Measurements from ENCODE around the gene CLCA2.

The CLCA2 gene

DNA sequence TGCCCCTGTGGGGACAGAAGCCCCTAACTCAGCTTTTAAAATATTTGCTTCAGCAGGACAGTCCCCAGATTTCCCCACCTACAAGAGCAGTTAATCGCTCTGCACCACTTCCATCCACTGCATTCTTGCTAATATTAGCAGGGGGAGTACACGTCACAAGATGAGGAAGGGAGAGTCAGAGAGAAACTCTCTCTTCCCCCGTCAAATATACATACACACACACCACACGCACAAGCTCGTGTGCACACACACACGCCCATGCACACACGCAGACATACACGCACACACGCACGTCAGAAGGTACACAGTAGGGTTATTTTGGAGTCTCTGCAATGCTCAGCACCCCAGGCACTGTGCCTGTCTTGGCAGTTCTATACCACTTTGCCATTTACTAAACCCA, 46.9 kb downstream of the CLCA2 start:
- H3K4me1 ChIP-seq (ENCODE audit: control extremely low read depth in 1 of 4, control insufficient read depth in 4 of 4, insufficient read depth in 4 of 4, low read length in 3 of 4) = peaks cover 0 to 16% (median 4%) of the 10 kb centered on the region in 4 experiments
- DNase-seq = no peak
- H3K9me3 ChIP-seq (ENCODE audit: control extremely low read depth in 1 of 5, control insufficient read depth in 4 of 5, insufficient read depth in 2 of 5, low read depth in 1 of 5, low read length in 4 of 5) = no peaks in the 10 kb centered on the region
- H3K4me3 ChIP-seq (ENCODE audit: control insufficient read depth in 1 of 7, extremely low read depth in 1 of 7, insufficient read depth in 4 of 7, low read depth in 2 of 7, low read length in 6 of 7) = no peak overlapping the region
- whole genome bisulfite sequencing (ENCODE audit: insufficient coverage) = 98% methylated on average over 6 of the region's 10 CpGs
- H3K27me3 ChIP-seq (replicated peaks in 2 of 5; ENCODE audit: control insufficient read depth in 4 of 5, insufficient read depth in 5 of 5, low read length in 4 of 5) = no peaks in the 10 kb centered on the region
- no peaks in the 10 kb centered on the region for H3K36me3 ChIP-seq (ENCODE audit: control insufficient read depth in 4 of 4, insufficient read depth in 4 of 4, low read length in 3 of 4)
- CTCF ChIA-PET = no interaction called here
- no peak overlapping the region for H3K27ac ChIP-seq (ENCODE audit: insufficient read depth in 1 of 2, low read depth in 1 of 2, low read length in 2 of 2, poor library complexity in 1 of 2, severe bottlenecking in 2 of 2)
- POLR2A ChIA-PET = no interaction called here

DNA sequence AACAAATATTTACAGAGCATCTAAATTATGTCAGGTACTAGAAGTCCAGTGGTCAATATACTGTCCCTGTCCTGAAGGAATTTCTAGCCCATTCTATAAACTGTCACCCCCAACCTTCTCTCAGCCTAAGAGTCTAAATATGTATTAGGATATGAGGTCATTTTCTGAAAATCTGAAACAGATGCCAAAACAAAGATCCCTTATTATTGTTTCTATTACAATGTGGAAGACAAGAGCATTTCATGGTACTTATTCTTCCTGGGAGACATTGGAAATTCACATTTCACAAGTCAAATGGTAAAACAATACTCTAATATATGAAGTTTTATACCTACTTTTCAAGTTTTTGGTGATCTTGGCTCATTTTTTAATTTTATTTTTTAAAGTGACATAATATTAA, 47.3 kb downstream of the CLCA2 start:
- H3K9me3 ChIP-seq (ENCODE audit: control extremely low read depth in 1 of 5, control insufficient read depth in 4 of 5, insufficient read depth in 2 of 5, low read depth in 1 of 5, low read length in 4 of 5) = no peaks in the 10 kb centered on the region
- H3K36me3 ChIP-seq (ENCODE audit: control insufficient read depth in 4 of 4, insufficient read depth in 4 of 4, low read length in 3 of 4) = no peaks in the 10 kb centered on the region
- no peak for DNase-seq
- ChIA-PET POLR2A (no interaction called here), CTCF (interaction anchor here (2.9 to 4.6 kb wide), 3 partner anchors 13 to 33 kb away, joined by 13 to 16 read pairs (median 14); no protein-coding TSS in a partner anchor)
- H3K4me1 ChIP-seq (ENCODE audit: control extremely low read depth in 1 of 4, control insufficient read depth in 4 of 4, insufficient read depth in 4 of 4, low read length in 3 of 4) = peaks cover 0 to 12% (median 4%) of the 10 kb centered on the region in 4 experiments
- no peaks in the 10 kb centered on the region for H3K27me3 ChIP-seq (replicated peaks in 2 of 5; ENCODE audit: control insufficient read depth in 4 of 5, insufficient read depth in 5 of 5, low read length in 4 of 5)
- H3K4me3 ChIP-seq (ENCODE audit: control insufficient read depth in 1 of 7, extremely low read depth in 1 of 7, insufficient read depth in 4 of 7, low read depth in 2 of 7, low read length in 6 of 7) = no peak overlapping the region
- H3K27ac ChIP-seq (ENCODE audit: insufficient read depth in 1 of 2, low read depth in 1 of 2, low read length in 2 of 2, poor library complexity in 1 of 2, severe bottlenecking in 2 of 2) = no peak overlapping the region

DNA sequence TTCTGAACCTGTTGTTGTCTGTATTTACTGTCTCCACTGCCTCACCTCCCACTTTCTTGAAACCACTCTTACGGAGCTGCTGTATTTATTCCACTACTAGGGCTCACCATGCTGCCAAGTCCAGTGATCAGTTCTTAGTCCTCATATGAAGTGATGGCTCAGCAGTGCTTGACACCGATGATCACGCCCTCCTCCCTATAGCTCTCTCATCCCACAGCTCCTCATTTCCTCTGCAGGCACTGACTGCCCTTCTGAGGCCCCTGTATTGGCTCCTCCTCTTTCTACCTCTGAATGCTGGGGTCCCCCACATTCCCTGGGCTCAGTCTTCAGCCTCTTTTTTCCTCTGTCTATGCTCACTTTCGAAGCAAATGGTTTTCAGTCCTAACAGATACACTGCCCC, 48.2 kb downstream of the CLCA2 start:
- no peak overlapping the region for H3K27ac ChIP-seq (ENCODE audit: insufficient read depth in 1 of 2, low read depth in 1 of 2, low read length in 2 of 2, poor library complexity in 1 of 2, severe bottlenecking in 2 of 2)
- ChIA-PET POLR2A (no interaction called here), CTCF (interaction anchor here (0.6 to 4.6 kb wide), 8 partner anchors 11 to 40 kb away, joined by 3 to 16 read pairs (median 6); no protein-coding TSS in a partner anchor)
- H3K9me3 ChIP-seq (ENCODE audit: control extremely low read depth in 1 of 5, control insufficient read depth in 4 of 5, insufficient read depth in 2 of 5, low read depth in 1 of 5, low read length in 4 of 5) = no peaks in the 10 kb centered on the region
- WGBS (ENCODE audit: insufficient coverage) = 87% methylated on average over 4 of the region's 4 CpGs
- no peak overlapping the region for H3K4me3 ChIP-seq (ENCODE audit: control insufficient read depth in 1 of 7, extremely low read depth in 1 of 7, insufficient read depth in 4 of 7, low read depth in 2 of 7, low read length in 6 of 7)
- peaks cover 0 to 5% (median under 1%) of the 10 kb centered on the region in 4 experiments for H3K4me1 ChIP-seq (ENCODE audit: control extremely low read depth in 1 of 4, control insufficient read depth in 4 of 4, insufficient read depth in 4 of 4, low read length in 3 of 4)
- no peaks in the 10 kb centered on the region for H3K36me3 ChIP-seq (ENCODE audit: control insufficient read depth in 4 of 4, insufficient read depth in 4 of 4, low read length in 3 of 4)
- no peaks in the 10 kb centered on the region for H3K27me3 ChIP-seq (replicated peaks in 2 of 5; ENCODE audit: control insufficient read depth in 4 of 5, insufficient read depth in 5 of 5, low read length in 4 of 5)
- DNase-seq = no peak

DNA sequence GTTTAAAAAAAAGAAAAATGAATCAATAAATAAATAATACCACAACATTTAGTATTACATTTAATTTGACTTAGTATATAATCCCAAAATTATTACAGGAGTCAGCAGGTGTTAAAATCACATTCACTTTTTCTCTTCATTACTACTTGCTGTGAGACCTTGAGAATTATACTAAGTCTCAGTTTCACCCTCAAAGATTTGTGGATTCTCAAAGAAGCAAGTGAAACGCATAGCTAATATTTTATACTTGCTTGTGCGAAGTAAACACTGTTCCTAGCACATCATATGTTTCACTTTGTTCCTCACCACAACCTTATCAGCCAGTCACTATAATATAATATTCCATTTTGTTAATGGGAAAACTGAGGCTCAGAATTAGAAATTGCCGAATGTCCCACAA, 48.8 kb downstream of the CLCA2 start:
- ChIA-PET CTCF (interaction anchor here (1.1 to 4.6 kb wide), 12 partner anchors 10 to 90 kb away, joined by 3 to 16 read pairs (median 5); no protein-coding TSS in a partner anchor), POLR2A (no interaction called here)
- peaks cover 0 to 5% (median 0%) of the 10 kb centered on the region in 4 experiments for H3K4me1 ChIP-seq (ENCODE audit: control extremely low read depth in 1 of 4, control insufficient read depth in 4 of 4, insufficient read depth in 4 of 4, low read length in 3 of 4)
- H3K4me3 ChIP-seq (ENCODE audit: control insufficient read depth in 1 of 7, extremely low read depth in 1 of 7, insufficient read depth in 4 of 7, low read depth in 2 of 7, low read length in 6 of 7) = no peak overlapping the region
- DNase-seq = no peak
- no peaks in the 10 kb centered on the region for H3K27me3 ChIP-seq (replicated peaks in 2 of 5; ENCODE audit: control insufficient read depth in 4 of 5, insufficient read depth in 5 of 5, low read length in 4 of 5)
- no peaks in the 10 kb centered on the region for H3K9me3 ChIP-seq (ENCODE audit: control extremely low read depth in 1 of 5, control insufficient read depth in 4 of 5, insufficient read depth in 2 of 5, low read depth in 1 of 5, low read length in 4 of 5)
- no peaks in the 10 kb centered on the region for H3K36me3 ChIP-seq (ENCODE audit: control insufficient read depth in 4 of 4, insufficient read depth in 4 of 4, low read length in 3 of 4)
- no CpG with 5 or more reads among the region's 3 CpGs for WGBS (ENCODE audit: insufficient coverage)
- H3K27ac ChIP-seq (ENCODE audit: insufficient read depth in 1 of 2, low read depth in 1 of 2, low read length in 2 of 2, poor library complexity in 1 of 2, severe bottlenecking in 2 of 2) = no peak overlapping the region

DNA sequence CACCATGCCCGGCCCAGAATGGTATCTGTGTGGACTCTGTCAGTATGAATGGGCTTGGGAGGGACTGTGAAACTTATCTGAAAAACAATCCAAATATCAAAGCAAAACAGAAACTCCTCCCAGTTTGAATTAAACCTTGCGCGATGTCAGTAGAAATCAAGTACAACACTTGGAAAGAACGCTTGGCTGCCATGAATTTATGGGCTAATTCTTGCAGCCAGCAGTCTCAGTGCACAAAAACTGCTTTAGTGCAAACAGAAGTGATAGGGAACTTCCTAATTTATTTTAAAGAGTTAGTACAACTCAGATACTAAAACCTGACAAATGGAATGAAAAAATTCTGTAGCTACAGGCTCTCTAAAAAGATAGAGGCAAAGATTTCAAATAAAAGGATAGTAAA, 53.3 kb downstream of the CLCA2 start:
- no peak overlapping the region for H3K27ac ChIP-seq (ENCODE audit: insufficient read depth in 1 of 2, low read depth in 1 of 2, low read length in 2 of 2, poor library complexity in 1 of 2, severe bottlenecking in 2 of 2)
- ChIA-PET CTCF (interaction anchor here (1.3 kb wide), 1 partner anchor 199 kb away, joined by 3 read pairs; no protein-coding TSS in a partner anchor), POLR2A (no interaction called here)
- H3K27me3 ChIP-seq (replicated peaks in 2 of 5; ENCODE audit: control insufficient read depth in 4 of 5, insufficient read depth in 5 of 5, low read length in 4 of 5) = no peaks in the 10 kb centered on the region
- peaks cover 0 to 1% (median 0%) of the 10 kb centered on the region in 4 experiments for H3K4me1 ChIP-seq (ENCODE audit: control extremely low read depth in 1 of 4, control insufficient read depth in 4 of 4, insufficient read depth in 4 of 4, low read length in 3 of 4)
- DNase-seq = no peak
- H3K4me3 ChIP-seq (ENCODE audit: control insufficient read depth in 1 of 7, extremely low read depth in 1 of 7, insufficient read depth in 4 of 7, low read depth in 2 of 7, low read length in 6 of 7) = no peak overlapping the region
- no peaks in the 10 kb centered on the region for H3K9me3 ChIP-seq (ENCODE audit: control extremely low read depth in 1 of 5, control insufficient read depth in 4 of 5, insufficient read depth in 2 of 5, low read depth in 1 of 5, low read length in 4 of 5)
- WGBS (ENCODE audit: insufficient coverage) = 100% methylated on average over 4 of the region's 4 CpGs
- no peaks in the 10 kb centered on the region for H3K36me3 ChIP-seq (ENCODE audit: control insufficient read depth in 4 of 4, insufficient read depth in 4 of 4, low read length in 3 of 4)

DNA sequence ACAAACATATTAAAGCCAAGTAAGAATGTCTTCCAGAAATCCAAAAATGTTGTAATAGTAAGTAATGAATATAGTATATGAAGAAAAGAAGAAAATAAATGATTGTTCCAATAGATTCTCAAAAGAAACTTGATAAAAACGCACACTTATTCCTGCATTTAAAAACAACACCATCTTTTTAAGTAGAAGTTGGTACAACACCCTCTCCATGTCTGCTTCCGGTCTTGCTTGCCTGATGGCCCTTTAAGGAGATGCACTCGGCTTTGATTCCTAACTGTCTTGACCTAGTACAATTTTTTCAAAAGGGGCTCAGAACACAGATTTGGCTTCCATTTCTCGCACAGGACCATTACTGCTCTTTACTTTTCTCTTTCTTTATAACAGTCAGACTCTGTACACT, 53.7 kb downstream of the CLCA2 start:
- H3K27ac ChIP-seq (ENCODE audit: insufficient read depth in 1 of 2, low read depth in 1 of 2, low read length in 2 of 2, poor library complexity in 1 of 2, severe bottlenecking in 2 of 2) = no peak overlapping the region
- H3K4me3 ChIP-seq (ENCODE audit: control insufficient read depth in 1 of 7, extremely low read depth in 1 of 7, insufficient read depth in 4 of 7, low read depth in 2 of 7, low read length in 6 of 7) = no peak overlapping the region
- ChIA-PET CTCF (interaction anchor here (1.3 kb wide), 1 partner anchor 198 kb away, joined by 3 read pairs; no protein-coding TSS in a partner anchor), POLR2A (no interaction called here)
- WGBS (ENCODE audit: insufficient coverage) = 98% methylated on average over 3 of the region's 4 CpGs
- no peaks in the 10 kb centered on the region for H3K4me1 ChIP-seq (ENCODE audit: control extremely low read depth in 1 of 4, control insufficient read depth in 4 of 4, insufficient read depth in 4 of 4, low read length in 3 of 4)
- no peak for DNase-seq
- H3K36me3 ChIP-seq (ENCODE audit: control insufficient read depth in 4 of 4, insufficient read depth in 4 of 4, low read length in 3 of 4) = no peaks in the 10 kb centered on the region
- H3K27me3 ChIP-seq (replicated peaks in 2 of 5; ENCODE audit: control insufficient read depth in 4 of 5, insufficient read depth in 5 of 5, low read length in 4 of 5) = no peaks in the 10 kb centered on the region
- H3K9me3 ChIP-seq (ENCODE audit: control extremely low read depth in 1 of 5, control insufficient read depth in 4 of 5, insufficient read depth in 2 of 5, low read depth in 1 of 5, low read length in 4 of 5) = no peaks in the 10 kb centered on the region

DNA sequence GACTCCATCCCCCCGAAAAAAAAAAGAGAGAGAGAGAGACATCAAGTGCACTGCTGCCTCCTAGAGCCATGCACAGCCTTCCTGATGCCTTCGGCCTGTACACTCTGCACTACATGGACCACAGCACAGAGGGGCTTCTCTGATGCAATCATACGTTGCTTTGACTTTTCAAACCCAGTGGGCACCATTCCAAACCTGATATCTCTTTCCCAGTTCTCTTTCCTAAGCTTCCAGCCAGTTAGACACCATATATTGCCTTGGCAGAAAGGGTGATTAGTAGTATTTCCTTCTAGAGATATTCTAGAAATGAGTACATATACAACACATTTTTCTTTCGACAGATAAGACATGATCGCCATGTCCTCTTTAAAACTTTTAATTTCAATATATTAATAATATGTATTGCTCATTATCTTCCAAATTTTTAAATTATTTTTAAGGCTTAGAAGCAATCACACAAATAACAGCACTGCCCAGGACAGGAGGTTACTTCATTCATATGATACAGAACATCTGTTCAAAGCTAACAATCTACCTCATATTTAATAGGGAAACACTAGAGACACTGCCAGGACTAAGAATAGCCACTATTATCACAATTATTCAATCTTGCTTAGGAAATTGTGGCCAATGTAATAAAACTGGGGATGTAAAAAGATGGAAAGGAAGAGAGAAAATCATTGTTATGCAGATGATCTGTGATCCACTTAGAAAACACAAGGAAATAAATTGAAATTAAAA, 54.6 kb downstream of the CLCA2 start:
- no peaks in the 10 kb centered on the region for H3K27me3 ChIP-seq (replicated peaks in 2 of 5; ENCODE audit: control insufficient read depth in 4 of 5, insufficient read depth in 5 of 5, low read length in 4 of 5)
- H3K36me3 ChIP-seq (ENCODE audit: control insufficient read depth in 4 of 4, insufficient read depth in 4 of 4, low read length in 3 of 4) = no peaks in the 10 kb centered on the region
- WGBS (ENCODE audit: insufficient coverage) = 100% methylated on average over 1 of the region's 5 CpGs
- no peak overlapping the region for H3K4me3 ChIP-seq (ENCODE audit: control insufficient read depth in 1 of 7, extremely low read depth in 1 of 7, insufficient read depth in 4 of 7, low read depth in 2 of 7, low read length in 6 of 7)
- no peaks in the 10 kb centered on the region for H3K9me3 ChIP-seq (ENCODE audit: control extremely low read depth in 1 of 5, control insufficient read depth in 4 of 5, insufficient read depth in 2 of 5, low read depth in 1 of 5, low read length in 4 of 5)
- H3K4me1 ChIP-seq (ENCODE audit: control extremely low read depth in 1 of 4, control insufficient read depth in 4 of 4, insufficient read depth in 4 of 4, low read length in 3 of 4) = no peaks in the 10 kb centered on the region
- CTCF ChIA-PET = interaction anchor here (1.9 kb wide), 1 partner anchor 21 kb away, joined by 7 read pairs; no protein-coding TSS in a partner anchor
- no peak overlapping the region for H3K27ac ChIP-seq (ENCODE audit: insufficient read depth in 1 of 2, low read depth in 1 of 2, low read length in 2 of 2, poor library complexity in 1 of 2, severe bottlenecking in 2 of 2)
- POLR2A ChIA-PET = no interaction called here
- no peak for DNase-seq
